ENCODE measurements around the gene ERI2. TPM values are rescaled to one million over a fixed set of nuclear protein-coding genes. Genes with fewer than 3 reads are reported as not detected.

ERI2 gene
- total and polyA plus RNA-seq, 2 of the 13 experiments (the other 11 are each of a cell fraction or from before 2014, with no cell fraction given), result 17.4 to 41.3 TPM

GRCh38 chr16:20806168-20807050 is at the start of gene ERI2, which contains the start of gene REXO5 (continued):
- TF ChIP-seq ZFP37 (CRISPR knock-in tag; IDR thresholded peaks at IDR 0.05; ENCODE audit: borderline replicate concordance) (peak; percentile 65; the same call in 1 of the 2 replicates), ZNF282 (IDR thresholded peaks at IDR 0.05; ENCODE audit: partially characterized antibody) (no peak), NFE2 (CRISPR knock-in tag; IDR thresholded peaks at IDR 0.05) (no peak; the same call in 1 of the 2 replicates), JDP2 (CRISPR knock-in tag; IDR thresholded peaks at IDR 0.05; ENCODE audit: borderline replicate concordance) (peak; percentile 60; the same call in 1 of the 2 replicates), ZSCAN21 (CRISPR knock-in tag; IDR thresholded peaks at IDR 0.05; ENCODE audit: borderline replicate concordance) (peak; percentile 91), CEBPB (IDR thresholded peaks at IDR 0.05; ENCODE audit: borderline replicate concordance, low read depth, low read length) (no peak), MTF2 (CRISPR knock-in tag; IDR thresholded peaks at IDR 0.05; ENCODE audit: borderline replicate concordance) (peak; percentile 71), SP5 (CRISPR knock-in tag; IDR thresholded peaks at IDR 0.05; ENCODE audit: borderline replicate concordance, low read depth) (peak; percentile 64; the same call in 1 of the 2 replicates), MYNN (CRISPR knock-in tag; IDR thresholded peaks at IDR 0.05; ENCODE audit: low read depth) (no peak; the same call in 1 of the 2 replicates), SMC3 (IDR thresholded peaks at IDR 0.05; ENCODE audit: low read length) (0 out of 2 replicates have a peak, but pooled peaks have one; percentile 4), ZNF713 (CRISPR knock-in tag; IDR thresholded peaks at IDR 0.05) (peak; percentile 98), ZNF33A (CRISPR knock-in tag; IDR thresholded peaks at IDR 0.05; ENCODE audit: borderline replicate concordance) (peak; percentile 96), ZNF782 (CRISPR knock-in tag; IDR thresholded peaks at IDR 0.05; ENCODE audit: borderline replicate concordance) (peak; percentile 97), ZBTB38 (CRISPR knock-in tag; IDR thresholded peaks at IDR 0.05) (peak; percentile 86), REST (IDR thresholded peaks at IDR 0.05; ENCODE audit: borderline replicate concordance in 1 of 2, low read depth in 1 of 2, low read length in 2 of 2) (peak in 1 of 2 experiments; percentile 69; a peak in 2 of 4 replicates), ZBTB26 (CRISPR knock-in tag; IDR thresholded peaks at IDR 0.05; ENCODE audit: borderline replicate concordance) (peak; percentile 88; the same call in 1 of the 2 replicates)
- TF ChIP-seq, protein P1, sequence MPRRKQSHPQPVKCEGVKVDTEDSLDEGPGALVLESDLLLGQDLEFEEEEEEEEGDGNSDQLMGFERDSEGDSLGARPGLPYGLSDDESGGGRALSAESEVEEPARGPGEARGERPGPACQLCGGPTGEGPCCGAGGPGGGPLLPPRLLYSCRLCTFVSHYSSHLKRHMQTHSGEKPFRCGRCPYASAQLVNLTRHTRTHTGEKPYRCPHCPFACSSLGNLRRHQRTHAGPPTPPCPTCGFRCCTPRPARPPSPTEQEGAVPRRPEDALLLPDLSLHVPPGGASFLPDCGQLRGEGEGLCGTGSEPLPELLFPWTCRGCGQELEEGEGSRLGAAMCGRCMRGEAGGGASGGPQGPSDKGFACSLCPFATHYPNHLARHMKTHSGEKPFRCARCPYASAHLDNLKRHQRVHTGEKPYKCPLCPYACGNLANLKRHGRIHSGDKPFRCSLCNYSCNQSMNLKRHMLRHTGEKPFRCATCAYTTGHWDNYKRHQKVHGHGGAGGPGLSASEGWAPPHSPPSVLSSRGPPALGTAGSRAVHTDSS (CRISPR knock-in tag; conservative IDR thresholded peaks at IDR 0.05), result peak; percentile 76; the same call in 1 of the 2 replicates
- TF ChIP-seq, protein P2, sequence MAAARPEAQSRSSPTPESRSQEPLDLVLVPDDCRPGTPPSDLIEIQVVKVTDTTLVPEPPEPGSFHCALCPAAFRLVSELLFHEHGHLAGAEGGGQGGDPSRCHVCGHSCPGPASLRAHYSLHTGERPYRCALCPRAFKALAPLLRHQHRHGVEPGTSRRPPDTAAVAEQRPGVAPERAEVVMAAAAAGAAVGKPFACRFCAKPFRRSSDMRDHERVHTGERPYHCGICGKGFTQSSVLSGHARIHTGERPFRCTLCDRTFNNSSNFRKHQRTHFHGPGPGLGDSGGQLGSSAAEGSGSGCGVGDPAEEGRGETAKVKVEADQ (CRISPR knock-in tag; IDR thresholded peaks at IDR 0.05; ENCODE audit: borderline replicate concordance), result peak; percentile 98
- TF ChIP-seq, protein P3, sequence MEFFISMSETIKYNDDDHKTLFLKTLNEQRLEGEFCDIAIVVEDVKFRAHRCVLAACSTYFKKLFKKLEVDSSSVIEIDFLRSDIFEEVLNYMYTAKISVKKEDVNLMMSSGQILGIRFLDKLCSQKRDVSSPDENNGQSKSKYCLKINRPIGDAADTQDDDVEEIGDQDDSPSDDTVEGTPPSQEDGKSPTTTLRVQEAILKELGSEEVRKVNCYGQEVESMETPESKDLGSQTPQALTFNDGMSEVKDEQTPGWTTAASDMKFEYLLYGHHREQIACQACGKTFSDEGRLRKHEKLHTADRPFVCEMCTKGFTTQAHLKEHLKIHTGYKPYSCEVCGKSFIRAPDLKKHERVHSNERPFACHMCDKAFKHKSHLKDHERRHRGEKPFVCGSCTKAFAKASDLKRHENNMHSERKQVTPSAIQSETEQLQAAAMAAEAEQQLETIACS (CRISPR knock-in tag; IDR thresholded peaks at IDR 0.05), result no peak; the same call in none of the 2 replicates

Data from HepG2 (cell line).